ENCODE results near the gene PIK3R5.

Gene PIK3R5

GRCh38 chr17:8832711-8833352 lies 132.7 kb downstream of the PIK3R5 start:
- peak; percentile 90 for DNase-seq (ENCODE audit: low spot score)

DNA sequence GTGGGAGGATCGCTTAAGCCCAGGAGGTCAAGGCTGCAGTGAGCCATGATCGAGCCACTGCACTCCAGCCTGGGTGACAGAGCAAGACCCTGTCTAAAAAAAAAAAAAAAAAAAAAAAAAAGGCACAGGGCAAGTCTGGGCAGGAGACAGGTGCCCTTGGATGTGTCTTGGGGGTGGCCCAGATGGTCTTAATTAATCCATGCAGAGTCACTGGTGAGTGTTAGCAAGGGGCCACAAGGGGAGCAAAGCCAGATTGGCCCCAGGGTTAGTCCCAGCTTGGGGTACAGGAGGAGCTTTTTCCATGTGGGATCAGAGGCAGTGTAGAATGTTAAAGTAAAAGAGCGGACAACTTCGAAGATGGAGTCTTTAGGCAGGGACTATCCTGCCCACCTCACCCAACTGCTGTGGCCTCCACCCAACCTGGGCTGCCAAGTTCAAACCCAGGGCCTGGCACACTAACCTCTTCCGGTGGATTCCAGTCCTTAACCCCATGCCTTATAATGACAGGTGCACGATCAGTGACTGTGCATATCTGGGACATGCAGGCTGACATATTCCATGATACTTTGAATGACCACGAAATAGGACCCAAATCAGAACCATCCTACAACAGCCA lies 134.2 kb downstream of the PIK3R5 start:
- no peak for DNase-seq (ENCODE audit: low spot score)

- DNase-seq (ENCODE audit: low spot score) = no peak
These were observed 135.4 kb downstream of the PIK3R5 start for GRCh38 chr17:8830141-8830540.

- DNase-seq (ENCODE audit: low spot score) = no peak
These were observed 136.2 kb downstream of the PIK3R5 start for GRCh38 chr17:8829036-8829941.
